PC-9 (cell line): ENCODE measurements around the gene COX10. TPM values are rescaled to one million over a fixed set of nuclear protein-coding genes. Genes with fewer than 3 reads are reported as not detected.

ENCODE experiments used
- BruUV-seq: library from RNA; stranded (reverse); fragments of 400-500 nt; replicated peaks from 2 replicates; lab custom pipeline; 2021; lab: Mats Ljungman, UMichigan
- CTCF ChIA-PET: fragments of 300-600 bp; sonication (Branson Sonifier 250); formaldehyde crosslinking; loops from one replicate; lab custom pipeline; 2022; ENCODE audit warnings: antibody characterized with exemption; lab: Charles Lee
- POLR2A ChIA-PET: fragments of 300-600 bp; sonication (Branson Sonifier 250); formaldehyde crosslinking; loops from one replicate; lab custom pipeline; 2022; ENCODE audit warnings: antibody characterized with exemption; ENCODE audit not compliant: unreplicated experiment; lab: Charles Lee
- DNase-seq, 2 experiments: peaks; one replicate each; pipeline versions ENCODE4 v3.0.0 to v3.0.0-alpha.2; 2015 to 2022; ENCODE audit warnings: mixed read lengths in 1 of 2
- H2AFZ ChIP-seq: fragments of 200-600 bp; sonication (generic); 2 replicates; pipeline ENCODE4 v1.8.1; 2017; ENCODE audit warnings: antibody characterized with exemption
- H3F3A ChIP-seq: fragments of 200-600 bp; sonication (generic); 2 replicates; pipeline ENCODE4 v1.8.1; 2017; ENCODE audit warnings: antibody characterized with exemption, mild to moderate bottlenecking, low read depth; ENCODE audit not compliant: insufficient read depth
- H3K27ac ChIP-seq: fragments of 200-600 bp; sonication (generic); 2 replicates; pipeline ENCODE4 v1.6.1; 2016; ENCODE audit warnings: mixed run types
- H3K27me3 ChIP-seq: fragments of 200-600 bp; sonication (generic); 2 replicates; pipeline ENCODE4 v1.6.1; 2016; ENCODE audit warnings: low read depth, mixed run types; ENCODE audit not compliant: insufficient read depth
- H3K36me3 ChIP-seq: fragments of 200-600 bp; sonication (generic); 2 replicates; pipeline ENCODE4 v1.6.1; 2016; ENCODE audit warnings: low read depth, mixed run types
- H3K4me1 ChIP-seq: fragments of 200-600 bp; sonication (generic); replicated peaks from 2 replicates; pipeline ENCODE4 v1.6.1; 2016; ENCODE audit warnings: mixed run types; ENCODE audit not compliant: insufficient read depth
- H3K4me2 ChIP-seq: fragments of 200-600 bp; sonication (generic); 2 replicates; pipeline ENCODE4 v1.6.1; 2017; ENCODE audit warnings: mixed run types
- H3K4me3 ChIP-seq: fragments of 200-600 bp; sonication (generic); 2 replicates; pipeline ENCODE4 v1.6.1; 2016; ENCODE audit warnings: mixed run types
- H3K79me2 ChIP-seq: fragments of 200-600 bp; sonication (generic); 2 replicates; pipeline ENCODE4 v1.6.1; 2017; ENCODE audit warnings: low read depth, mixed run types
- H3K9me2 ChIP-seq: fragments of 200-600 bp; sonication (generic); 2 replicates; pipeline ENCODE4 v1.8.1; 2017; ENCODE audit warnings: mild to moderate bottlenecking; ENCODE audit not compliant: insufficient read depth
- H3K9me3 ChIP-seq: fragments of 200-600 bp; sonication (generic); 2 replicates; pipeline ENCODE4 v1.8.1; 2016; ENCODE audit warnings: low read depth; ENCODE audit not compliant: insufficient read depth
- H4K20me1 ChIP-seq: fragments of 200-600 bp; sonication (generic); 2 replicates; pipeline ENCODE4 v1.8.1; 2017; ENCODE audit not compliant: insufficient read depth
- CTCF ChIP-seq: fragments of 200-600 bp; sonication (generic); conservative IDR thresholded peaks from 2 replicates; pipeline ENCODE4 v1.6.1; 2017; ENCODE audit warnings: mixed run types, antibody characterized with exemption, mild to moderate bottlenecking, moderate library complexity
- EZH2 ChIP-seq: fragments of 200-600 bp; sonication (generic); IDR thresholded peaks from 2 replicates; pipeline ENCODE4 v1.8.0; 2017; ENCODE audit warnings: antibody characterized with exemption, low read depth
- intact Hi-C: fragments of 100-400 bp; cut with micrococcal nuclease; formaldehyde crosslinking; loops from one replicate; pipeline ENCODE4 v1.10.0; 2022; ENCODE audit not compliant: unreplicated experiment
- total RNA-seq: library from RNA; stranded (reverse); gene quantifications from 2 replicates; pipeline ENCODE4 v1.2.3, GENCODE V29; 2021

The COX10 gene
- total RNA-seq, 1 experiment from 2014 or later = 22.6 TPM

DNA sequence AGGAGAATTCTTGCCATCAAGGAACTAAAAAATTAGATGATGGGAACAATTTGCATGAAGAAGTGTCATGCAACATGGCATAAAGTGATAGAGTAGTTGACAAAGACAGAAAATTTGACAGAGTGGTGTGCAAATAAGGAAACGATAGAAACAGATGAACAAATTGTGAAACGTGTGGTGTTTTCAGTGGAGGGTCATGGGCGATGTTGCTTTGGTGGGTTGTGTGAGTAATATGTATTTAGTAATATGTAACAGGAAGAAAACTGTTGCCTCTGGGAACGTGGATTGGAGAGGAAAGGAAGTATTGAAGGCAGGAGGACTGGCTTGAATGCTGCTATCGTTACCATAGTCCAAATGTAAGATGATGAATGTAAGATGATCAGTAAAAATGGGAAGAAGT, 3.6 kb downstream of the COX10 start:
- H3K79me2 ChIP-seq = peaks cover 34% of the 10 kb centered on the region
- no peaks in the 10 kb centered on the region for H3F3A ChIP-seq
- H3K9me2 ChIP-seq = no peaks in the 10 kb centered on the region
- H2AFZ ChIP-seq = no peak overlapping the region
- H3K4me1 ChIP-seq = peaks cover 11% of the 10 kb centered on the region
- TF ChIP-seq EZH2 = no peak
- no peak for TF ChIP-seq CTCF
- POLR2A ChIA-PET = no interaction called here
- H4K20me1 ChIP-seq = no peaks in the 10 kb centered on the region
- H3K36me3 ChIP-seq = no peaks in the 10 kb centered on the region
- no peak for DNase-seq
- no peaks in the 10 kb centered on the region for H3K9me3 ChIP-seq
- CTCF ChIA-PET = no interaction called here
- H3K27ac ChIP-seq = no peak overlapping the region
- no TSS peak for BruUV-seq
- H3K4me3 ChIP-seq = no peak overlapping the region
- H3K27me3 ChIP-seq = no peaks in the 10 kb centered on the region
- intact Hi-C loops = no loop called here
- H3K4me2 ChIP-seq = no peak overlapping the region

GRCh38 chr17:14078027-14078426, 8.7 kb downstream of the COX10 start:
- H3K27me3 ChIP-seq = no peaks in the 10 kb centered on the region
- TF ChIP-seq CTCF (no peak), EZH2 (no peak)
- intact Hi-C loops = no loop called here
- no peaks in the 10 kb centered on the region for H4K20me1 ChIP-seq
- H3K4me2 ChIP-seq = no peak overlapping the region
- no peak overlapping the region for H3K4me3 ChIP-seq
- no peak overlapping the region for H3K27ac ChIP-seq
- no peaks in the 10 kb centered on the region for H3K79me2 ChIP-seq
- H2AFZ ChIP-seq = no peak overlapping the region
- no peaks in the 10 kb centered on the region for H3F3A ChIP-seq
- H3K9me3 ChIP-seq = no peaks in the 10 kb centered on the region
- no TSS peak for BruUV-seq
- POLR2A ChIA-PET = no interaction called here
- CTCF ChIA-PET = no interaction called here
- H3K36me3 ChIP-seq = no peaks in the 10 kb centered on the region
- H3K9me2 ChIP-seq = no peaks in the 10 kb centered on the region
- DNase-seq = no peak
- no peaks in the 10 kb centered on the region for H3K4me1 ChIP-seq

DNA sequence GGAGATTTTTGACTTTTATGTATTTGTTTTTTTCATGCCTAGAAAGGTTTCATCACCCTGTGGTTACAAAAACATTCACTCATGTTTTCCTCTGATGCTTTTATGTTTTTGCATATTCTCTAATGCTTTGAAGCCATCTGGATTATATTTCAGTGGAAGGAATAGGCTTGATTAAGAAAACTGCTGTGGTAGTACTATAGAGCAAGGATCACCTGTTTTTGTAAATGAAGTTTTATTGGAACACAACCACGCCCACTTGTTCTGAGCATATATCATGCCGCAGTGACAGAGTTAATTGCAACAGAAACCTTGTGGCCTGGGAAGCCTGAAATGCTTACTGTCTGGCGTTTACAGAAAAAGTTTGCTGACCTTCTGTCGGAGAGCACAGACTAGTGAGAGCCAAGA, 11.5 kb downstream of the COX10 start:
- ChIA-PET POLR2A (no interaction called here), CTCF (no interaction called here)
- Histone ChIP-seq H3K79me2 (no peaks in the 10 kb centered on the region), H3K9me2 (no peaks in the 10 kb centered on the region), H3K4me3 (no peak overlapping the region), H3K4me1 (no peaks in the 10 kb centered on the region), H3K27me3 (no peaks in the 10 kb centered on the region), H3K27ac (no peak overlapping the region), H3K9me3 (no peaks in the 10 kb centered on the region), H3K36me3 (no peaks in the 10 kb centered on the region), H3F3A (no peaks in the 10 kb centered on the region), H4K20me1 (no peaks in the 10 kb centered on the region), H2AFZ (no peak overlapping the region), H3K4me2 (no peak overlapping the region)
- DNase-seq = no peak
- intact Hi-C loops = no loop called here
- TF ChIP-seq EZH2 = no peak
- no peak for TF ChIP-seq CTCF
- BruUV-seq = no TSS peak
